K562 (cell line): Measurements from ENCODE around the gene CTDSPL. TPM values are rescaled to one million over a fixed set of nuclear protein-coding genes. Genes with fewer than 3 reads are reported as not detected.

ENCODE experiments used
- ATF7 ChIP-seq: fragments of 450-650 bp; IDR thresholded peaks from 2 replicates; pipeline ENCODE4 v1.7.1; 2014; ENCODE audit warnings: mild to moderate bottlenecking, moderate library complexity
- CTBP1 ChIP-seq: fragments of 450-650 bp; IDR thresholded peaks from 2 replicates; pipeline ENCODE4 v1.6.1; 2016; ENCODE audit warnings: borderline replicate concordance
- EHMT2 ChIP-seq: fragments of 450-650 bp; IDR thresholded peaks from 2 replicates; pipeline ENCODE4 v1.6.1; 2018; ENCODE audit warnings: antibody characterized with exemption
- ETV1 ChIP-seq: fragments of 450-650 bp; conservative IDR thresholded peaks from 2 replicates; pipeline ENCODE4 v1.6.1; 2016; ENCODE audit warnings: missing genetic modification characterization, control low read depth, low read depth, missing compliant biosample characterization
- FOXK2 ChIP-seq, 2 experiments: fragments of 450-650 bp; IDR thresholded peaks in 1 of 2; conservative IDR thresholded peaks in 1 of 2; 2 replicates each; pipeline ENCODE4 v1.6.1; 2016; ENCODE audit warnings: low read depth in 2 of 2, mild to moderate bottlenecking in 1 of 2
- HIVEP1 ChIP-seq: fragments of 250-450 bp; sonication (Bioruptor Pico); IDR thresholded peaks from 2 replicates; pipeline ENCODE4 v1.4.0; 2020; ENCODE audit warnings: mild to moderate bottlenecking
- JUN ChIP-seq, 2 experiments: sonication (generic) in 1 of 2; formaldehyde crosslinking in 1 of 2; IDR thresholded peaks; 2 replicates each; pipeline versions ENCODE4 v1.6.1 to v1.8.0; 2012 to 2022; ENCODE audit warnings: borderline replicate concordance in 2 of 2, mild to moderate bottlenecking in 2 of 2, improper control_type of control experiment in 1 of 2, low read depth in 1 of 2, low read length in 1 of 2, missing genetic modification reagents in 1 of 2
- KDM1A ChIP-seq, 2 experiments: fragments of 450-650 bp; IDR thresholded peaks; 2 replicates each; pipeline ENCODE4 v1.6.1; 2016; ENCODE audit warnings: mild to moderate bottlenecking in 2 of 2
- MLLT1 ChIP-seq, 2 experiments: fragments of 450-650 bp; IDR thresholded peaks; 2 replicates each; pipeline ENCODE4 v1.6.1; 2016
- PHF21A ChIP-seq: fragments of 450-650 bp; IDR thresholded peaks from 2 replicates; pipeline ENCODE4 v1.6.1; 2017; ENCODE audit warnings: low read depth, borderline replicate concordance
- POLR2AphosphoS5 ChIP-seq: IDR thresholded peaks from 2 replicates; pipeline ENCODE4 v1.6.1; 2011; ENCODE audit warnings: mild to moderate bottlenecking, low read depth, low read length, moderate library complexity; ENCODE audit not compliant: control insufficient read depth, insufficient read depth
- SMC3 ChIP-seq: conservative IDR thresholded peaks from 2 replicates; pipeline ENCODE4 v1.6.1; 2011; ENCODE audit warnings: low read depth, low read length, improper control_type of control experiment; ENCODE audit not compliant: insufficient read depth
- TAF9B ChIP-seq: fragments of 450-650 bp; IDR thresholded peaks from 2 replicates; pipeline ENCODE4 v1.6.1; 2018; ENCODE audit warnings: mild to moderate bottlenecking; ENCODE audit not compliant: partially characterized antibody
- XRCC5 ChIP-seq: fragments of 200-400 bp; formaldehyde crosslinking; IDR thresholded peaks from 2 replicates; pipeline ENCODE4 v1.6.1; 2017; ENCODE audit warnings: low read depth, mild to moderate bottlenecking, low read length
- ZNF146 ChIP-seq: IDR thresholded peaks from one replicate; pipeline ENCODE4 v1.6.1; 2018; ENCODE audit warnings: missing compliant biosample characterization; ENCODE audit not compliant: unreplicated experiment
- ZNF263 ChIP-seq: sonication (generic); formaldehyde crosslinking; IDR thresholded peaks from 2 replicates; pipeline ENCODE4 v1.8.0; 2022; ENCODE audit warnings: mild to moderate bottlenecking, missing genetic modification reagents, borderline replicate concordance
- polyA plus RNA-seq, 8 experiments: library from polyadenylated mRNA; depleted of rRNA in 4 of 8; stranded (reverse) in 5 of 8; unstranded in 3 of 8; fragments of >200 nt; fragmentation: Nextera tagmentation in 2 of 8; fragmentation: Illumina TruSeq in 1 of 8; extraction: Ambion mirVana in 2 of 8; extraction: Trizol in 1 of 8; gene quantifications; 2 replicates each; pipeline versions ENCODE4 v1.2.1 to v1.2.3, GENCODE V29; 2011 to 2014; ENCODE audit warnings: inconsistent platforms in 1 of 8, missing spikeins in 1 of 8
- total RNA-seq, 7 experiments: library from RNA; depleted of rRNA in 6 of 7; stranded (reverse); fragments of >200 nt in 6 of 7; fragmentation: Illumina TruSeq in 2 of 7; extraction: Trizol in 2 of 7; gene quantifications; 2 replicates each; pipeline versions ENCODE4 v1.2.1 to v1.2.3, GENCODE V29; 2011 to 2021; ENCODE audit warnings: low replicate concordance in 1 of 7
- TF ChIP-seq, protein P1 (sequence below): fragments of 250-450 bp; sonication (Bioruptor Pico); IDR thresholded peaks from 2 replicates; pipeline ENCODE4 v1.4.0; 2020; ENCODE audit warnings: mild to moderate bottlenecking
- TF ChIP-seq, protein P2 (sequence below): fragments of 450-650 bp; IDR thresholded peaks from 2 replicates; pipeline ENCODE4 v1.6.1; 2017; ENCODE audit warnings: antibody characterized with exemption, mild to moderate bottlenecking
- TF ChIP-seq, protein P3 (sequence below): fragments of 450-650 bp; formaldehyde crosslinking; IDR thresholded peaks from 2 replicates; pipeline ENCODE4 v1.4.0; 2020; ENCODE audit warnings: mild to moderate bottlenecking, moderate library complexity

Gene CTDSPL
- total and polyA plus RNA-seq, 9 of the 15 experiments (the other 6 are each of a cell fraction or from before 2014, with no cell fraction given): 5.1 to 19.3 (median 11.3) TPM

- TF ChIP-seq POLR2AphosphoS5 (peak; percentile 47; the same call in 1 of the 2 replicates), ZNF263 (CRISPR knock-in tag) (no peak), JUN (IDR thresholded peaks at IDR 0.05; ENCODE audit: borderline replicate concordance, low read depth, low read length) (peak; percentile 64; the same call in 1 of the 2 replicates), JUN (CRISPR knock-in tag; IDR thresholded peaks at IDR 0.05; ENCODE audit: borderline replicate concordance) (no peak), XRCC5 (peak; percentile 83; the same call in 1 of the 2 replicates), PHF21A (no peak), CTBP1 (peak; percentile 82), ZNF146 (CRISPR knock-in tag) (no peak), ETV1 (tag) (no peak), FOXK2 (conservative IDR thresholded peaks at IDR 0.05 in 1 of 2, IDR thresholded peaks at IDR 0.05 in 1 of 2; ENCODE audit: low read depth in 2 of 2) (peak; percentile 89 to 92), ATF7 (peak; percentile 75), HIVEP1 (CRISPR knock-in tag) (no peak), TAF9B (no peak), SMC3 (peak; percentile 53), KDM1A (IDR thresholded peaks at IDR 0.05) (peak; percentile 59 to 100), MLLT1 (IDR thresholded peaks at IDR 0.05) (peak in 1 of 2 experiments; percentile 81; a peak in 2 of 4 replicates), EHMT2 (peak; percentile 52; the same call in 1 of the 2 replicates)
- TF ChIP-seq, protein P1, sequence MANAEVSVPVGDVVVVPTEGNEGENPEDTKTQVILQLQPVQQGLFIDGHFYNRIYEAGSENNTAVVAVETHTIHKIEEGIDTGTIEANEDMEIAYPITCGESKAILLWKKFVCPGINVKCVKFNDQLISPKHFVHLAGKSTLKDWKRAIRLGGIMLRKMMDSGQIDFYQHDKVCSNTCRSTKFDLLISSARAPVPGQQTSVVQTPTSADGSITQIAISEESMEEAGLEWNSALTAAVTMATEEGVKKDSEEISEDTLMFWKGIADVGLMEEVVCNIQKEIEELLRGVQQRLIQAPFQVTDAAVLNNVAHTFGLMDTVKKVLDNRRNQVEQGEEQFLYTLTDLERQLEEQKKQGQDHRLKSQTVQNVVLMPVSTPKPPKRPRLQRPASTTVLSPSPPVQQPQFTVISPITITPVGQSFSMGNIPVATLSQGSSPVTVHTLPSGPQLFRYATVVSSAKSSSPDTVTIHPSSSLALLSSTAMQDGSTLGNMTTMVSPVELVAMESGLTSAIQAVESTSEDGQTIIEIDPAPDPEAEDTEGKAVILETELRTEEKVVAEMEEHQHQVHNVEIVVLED: no peak
- TF ChIP-seq, protein P2, sequence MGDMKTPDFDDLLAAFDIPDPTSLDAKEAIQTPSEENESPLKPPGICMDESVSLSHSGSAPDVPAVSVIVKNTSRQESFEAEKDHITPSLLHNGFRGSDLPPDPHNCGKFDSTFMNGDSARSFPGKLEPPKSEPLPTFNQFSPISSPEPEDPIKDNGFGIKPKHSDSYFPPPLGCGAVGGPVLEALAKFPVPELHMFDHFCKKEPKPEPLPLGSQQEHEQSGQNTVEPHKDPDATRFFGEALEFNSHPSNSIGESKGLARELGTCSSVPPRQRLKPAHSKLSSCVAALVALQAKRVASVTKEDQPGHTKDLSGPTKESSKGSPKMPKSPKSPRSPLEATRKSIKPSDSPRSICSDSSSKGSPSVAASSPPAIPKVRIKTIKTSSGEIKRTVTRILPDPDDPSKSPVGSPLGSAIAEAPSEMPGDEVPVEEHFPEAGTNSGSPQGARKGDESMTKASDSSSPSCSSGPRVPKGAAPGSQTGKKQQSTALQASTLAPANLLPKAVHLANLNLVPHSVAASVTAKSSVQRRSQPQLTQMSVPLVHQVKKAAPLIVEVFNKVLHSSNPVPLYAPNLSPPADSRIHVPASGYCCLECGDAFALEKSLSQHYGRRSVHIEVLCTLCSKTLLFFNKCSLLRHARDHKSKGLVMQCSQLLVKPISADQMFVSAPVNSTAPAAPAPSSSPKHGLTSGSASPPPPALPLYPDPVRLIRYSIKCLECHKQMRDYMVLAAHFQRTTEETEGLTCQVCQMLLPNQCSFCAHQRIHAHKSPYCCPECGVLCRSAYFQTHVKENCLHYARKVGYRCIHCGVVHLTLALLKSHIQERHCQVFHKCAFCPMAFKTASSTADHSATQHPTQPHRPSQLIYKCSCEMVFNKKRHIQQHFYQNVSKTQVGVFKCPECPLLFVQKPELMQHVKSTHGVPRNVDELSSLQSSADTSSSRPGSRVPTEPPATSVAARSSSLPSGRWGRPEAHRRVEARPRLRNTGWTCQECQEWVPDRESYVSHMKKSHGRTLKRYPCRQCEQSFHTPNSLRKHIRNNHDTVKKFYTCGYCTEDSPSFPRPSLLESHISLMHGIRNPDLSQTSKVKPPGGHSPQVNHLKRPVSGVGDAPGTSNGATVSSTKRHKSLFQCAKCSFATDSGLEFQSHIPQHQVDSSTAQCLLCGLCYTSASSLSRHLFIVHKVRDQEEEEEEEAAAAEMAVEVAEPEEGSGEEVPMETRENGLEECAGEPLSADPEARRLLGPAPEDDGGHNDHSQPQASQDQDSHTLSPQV: peak; percentile 96
- TF ChIP-seq, protein P3, sequence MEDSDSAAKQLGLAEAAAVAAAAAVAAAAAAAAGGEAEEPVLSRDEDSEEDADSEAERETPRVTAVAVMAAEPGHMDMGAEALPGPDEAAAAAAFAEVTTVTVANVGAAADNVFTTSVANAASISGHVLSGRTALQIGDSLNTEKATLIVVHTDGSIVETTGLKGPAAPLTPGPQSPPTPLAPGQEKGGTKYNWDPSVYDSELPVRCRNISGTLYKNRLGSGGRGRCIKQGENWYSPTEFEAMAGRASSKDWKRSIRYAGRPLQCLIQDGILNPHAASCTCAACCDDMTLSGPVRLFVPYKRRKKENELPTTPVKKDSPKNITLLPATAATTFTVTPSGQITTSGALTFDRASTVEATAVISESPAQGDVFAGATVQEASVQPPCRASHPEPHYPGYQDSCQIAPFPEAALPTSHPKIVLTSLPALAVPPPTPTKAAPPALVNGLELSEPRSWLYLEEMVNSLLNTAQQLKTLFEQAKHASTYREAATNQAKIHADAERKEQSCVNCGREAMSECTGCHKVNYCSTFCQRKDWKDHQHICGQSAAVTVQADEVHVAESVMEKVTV: 0 out of 2 replicates have a peak, but pooled peaks have one; percentile 12
Measured at GRCh38 chr3:37996785-37997301, 135.2 kb downstream of the CTDSPL start (continued).
